COLO668 (cell line): ENCODE results near the gene CTSD.
"Not testable (repeated sequence)": the region's sequence is repeated elsewhere in the genome, so short reads cannot be mapped to it uniquely, and the experiment has no call there.

ENCODE experiments used
- DNase-seq: peaks from one replicate; lab custom pipeline; 2025; ENCODE audit not compliant: unreplicated experiment; lab: John Stamatoyannopoulos, UW

The CTSD gene

GRCh38 chr11:1763796-1764661, at the start of gene CTSD:
Gene CTSD (minus strand): TSS chr11:1763927. CDS start chr11:1763859, 68 bp downstream.
- DNase-seq, result peak; percentile 65

- DNase-seq, result not testable (repeated sequence)
Observed at GRCh38 chr11:1813356-1813755, 49.6 kb upstream of the CTSD start.

GRCh38 chr11:1812801-1813200, 49.1 kb upstream of the CTSD start:
- DNase-seq, result no peak

GRCh38 chr11:1812274-1812673, 48.5 kb upstream of the CTSD start:
- no peak for DNase-seq

- DNase-seq, result no peak
Observed at GRCh38 chr11:1810761-1811160, 47.0 kb upstream of the CTSD start.

GRCh38 chr11:1807264-1807995, 43.7 kb upstream of the CTSD start:
- DNase-seq, result no peak

GRCh38 chr11:1805525-1805924, 41.8 kb upstream of the CTSD start:
- no peak for DNase-seq

GRCh38 chr11:1803835-1804519, 40.2 kb upstream of the CTSD start:
- not testable (repeated sequence) for DNase-seq

- DNase-seq, result no peak
Observed at GRCh38 chr11:1803246-1803645, 39.5 kb upstream of the CTSD start.

GRCh38 chr11:1797391-1798125, 33.8 kb upstream of the CTSD start:
- DNase-seq, result no peak

GRCh38 chr11:1796413-1797011, 32.8 kb upstream of the CTSD start:
- no peak for DNase-seq

GRCh38 chr11:1793081-1793480, 29.4 kb upstream of the CTSD start:
- DNase-seq, result no peak

GRCh38 chr11:1792461-1792860, 28.7 kb upstream of the CTSD start:
- DNase-seq, result no peak

GRCh38 chr11:1791912-1792311, 28.2 kb upstream of the CTSD start:
- no peak for DNase-seq

GRCh38 chr11:1786466-1786865, 22.7 kb upstream of the CTSD start:
- DNase-seq, result no peak

GRCh38 chr11:1785749-1786413, 22.2 kb upstream of the CTSD start:
- no peak for DNase-seq

- no peak for DNase-seq
Observed at GRCh38 chr11:1784761-1785650, 21.3 kb upstream of the CTSD start.

- no peak for DNase-seq
Observed at GRCh38 chr11:1783725-1784529, 20.2 kb upstream of the CTSD start.
